GM12872 (cell line): ENCODE data around the gene BMAL1.

Experiments
- TF ChIP-seq, protein P1 (sequence below): IDR thresholded peaks from 3 replicates; pipeline ENCODE4 v1.5.1; 2011; ENCODE audit warnings: low read depth, mild to moderate bottlenecking, low read length, moderate library complexity; ENCODE audit not compliant: insufficient read depth

Gene BMAL1

DNA sequence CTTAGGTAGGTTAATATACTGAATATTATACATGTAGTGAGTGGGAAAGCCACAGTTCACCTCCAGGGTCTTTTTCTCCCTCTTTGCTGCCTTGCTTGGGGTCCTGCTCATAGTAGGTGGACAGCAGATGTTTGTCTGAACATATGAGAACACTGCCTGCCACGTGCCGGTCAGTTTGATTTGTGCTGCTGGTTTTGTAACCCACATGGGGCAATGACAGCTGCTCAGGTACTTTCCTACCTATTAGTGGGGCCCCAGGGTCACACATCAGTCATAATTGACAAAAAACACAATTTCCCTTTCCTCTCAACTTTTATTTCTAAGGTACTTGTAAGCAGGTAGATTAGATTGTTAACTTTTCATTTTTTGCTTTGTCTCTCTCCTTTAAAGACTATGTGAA is 43.8 kb downstream of the BMAL1 start:
- TF ChIP-seq, protein P1, sequence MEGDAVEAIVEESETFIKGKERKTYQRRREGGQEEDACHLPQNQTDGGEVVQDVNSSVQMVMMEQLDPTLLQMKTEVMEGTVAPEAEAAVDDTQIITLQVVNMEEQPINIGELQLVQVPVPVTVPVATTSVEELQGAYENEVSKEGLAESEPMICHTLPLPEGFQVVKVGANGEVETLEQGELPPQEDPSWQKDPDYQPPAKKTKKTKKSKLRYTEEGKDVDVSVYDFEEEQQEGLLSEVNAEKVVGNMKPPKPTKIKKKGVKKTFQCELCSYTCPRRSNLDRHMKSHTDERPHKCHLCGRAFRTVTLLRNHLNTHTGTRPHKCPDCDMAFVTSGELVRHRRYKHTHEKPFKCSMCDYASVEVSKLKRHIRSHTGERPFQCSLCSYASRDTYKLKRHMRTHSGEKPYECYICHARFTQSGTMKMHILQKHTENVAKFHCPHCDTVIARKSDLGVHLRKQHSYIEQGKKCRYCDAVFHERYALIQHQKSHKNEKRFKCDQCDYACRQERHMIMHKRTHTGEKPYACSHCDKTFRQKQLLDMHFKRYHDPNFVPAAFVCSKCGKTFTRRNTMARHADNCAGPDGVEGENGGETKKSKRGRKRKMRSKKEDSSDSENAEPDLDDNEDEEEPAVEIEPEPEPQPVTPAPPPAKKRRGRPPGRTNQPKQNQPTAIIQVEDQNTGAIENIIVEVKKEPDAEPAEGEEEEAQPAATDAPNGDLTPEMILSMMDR = no peak

DNA sequence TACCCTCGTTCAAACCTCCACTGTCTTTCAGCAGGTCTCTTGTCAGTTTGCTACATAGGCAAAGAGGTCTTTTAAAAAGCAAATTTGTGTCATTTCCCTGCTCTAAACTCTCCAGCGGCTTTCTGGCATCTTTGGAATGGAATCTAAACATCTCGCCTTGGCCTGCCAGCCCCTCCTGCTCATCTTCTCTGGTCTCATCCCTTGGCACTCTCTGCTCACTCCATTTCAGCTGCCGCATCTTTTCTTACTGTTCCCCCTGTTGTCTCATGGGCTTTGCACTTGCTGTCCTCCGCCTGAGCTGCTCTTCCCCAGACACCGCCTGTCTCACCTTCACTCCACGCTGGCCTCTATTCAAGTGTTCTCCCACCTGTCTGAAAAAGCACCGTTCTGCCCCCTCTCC is 46.6 kb downstream of the BMAL1 start:
- TF ChIP-seq, protein P1 = no peak

DNA sequence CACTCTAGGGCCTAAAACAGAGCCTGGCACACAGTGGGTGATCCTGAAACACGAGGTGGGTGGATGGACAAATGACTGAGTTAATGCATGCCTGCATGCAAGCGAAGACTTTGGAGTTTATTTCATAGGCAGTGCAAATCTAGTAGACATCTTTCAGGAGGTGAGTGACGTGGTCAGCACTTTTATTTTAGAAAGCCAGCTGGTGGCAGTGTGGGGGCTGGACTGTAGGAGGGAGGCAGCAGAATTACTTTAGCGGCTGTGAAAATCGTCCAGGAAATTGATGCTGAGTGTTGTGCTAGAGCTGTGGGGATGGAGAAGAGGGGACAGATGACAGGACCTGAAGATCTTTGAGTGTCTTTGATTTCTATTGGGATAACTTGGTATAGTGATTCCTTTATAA is 47.1 kb downstream of the BMAL1 start:
- TF ChIP-seq, protein P1 = no peak

DNA sequence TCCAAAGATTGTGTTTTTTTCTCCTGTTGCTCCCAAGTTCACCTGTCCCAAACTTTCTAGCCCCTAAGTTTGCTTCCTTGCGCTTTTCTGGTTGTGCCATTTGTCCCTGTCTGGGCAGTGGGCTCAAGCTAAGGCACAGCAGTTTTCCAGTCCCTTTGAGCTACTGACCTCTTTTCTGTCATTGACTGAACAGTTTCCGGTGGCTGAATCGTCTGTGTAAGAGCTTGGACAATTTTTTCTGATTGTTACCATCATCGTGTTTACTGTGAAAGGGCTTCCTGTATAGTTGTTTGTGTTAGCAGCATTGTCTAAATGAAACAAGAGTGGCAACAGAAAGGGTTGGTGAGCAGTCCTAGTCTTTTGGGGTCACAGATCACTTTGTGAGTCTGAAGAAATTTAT is 49.8 kb downstream of the BMAL1 start:
- TF ChIP-seq, protein P1 = no peak

DNA sequence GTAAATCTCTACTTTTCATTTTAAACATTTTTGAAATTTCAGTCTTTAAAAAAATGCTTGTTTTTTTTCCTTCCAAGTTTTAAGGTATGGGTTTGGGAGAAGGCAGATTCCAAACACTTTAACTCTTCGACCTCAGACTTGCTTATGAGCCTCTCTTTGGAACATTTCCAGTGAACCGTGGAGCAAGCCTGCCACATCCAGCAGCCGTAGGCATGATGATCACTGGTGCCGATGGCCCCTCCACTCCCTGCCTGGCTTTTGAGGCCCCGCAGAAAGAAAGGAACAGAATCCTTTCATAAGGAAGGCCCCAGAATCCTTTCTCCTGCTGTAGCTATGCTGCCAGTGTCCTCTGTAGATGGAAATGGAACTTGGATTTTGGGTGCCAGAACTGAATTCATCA is 50.7 kb downstream of the BMAL1 start:
- TF ChIP-seq, protein P1 = no peak

DNA sequence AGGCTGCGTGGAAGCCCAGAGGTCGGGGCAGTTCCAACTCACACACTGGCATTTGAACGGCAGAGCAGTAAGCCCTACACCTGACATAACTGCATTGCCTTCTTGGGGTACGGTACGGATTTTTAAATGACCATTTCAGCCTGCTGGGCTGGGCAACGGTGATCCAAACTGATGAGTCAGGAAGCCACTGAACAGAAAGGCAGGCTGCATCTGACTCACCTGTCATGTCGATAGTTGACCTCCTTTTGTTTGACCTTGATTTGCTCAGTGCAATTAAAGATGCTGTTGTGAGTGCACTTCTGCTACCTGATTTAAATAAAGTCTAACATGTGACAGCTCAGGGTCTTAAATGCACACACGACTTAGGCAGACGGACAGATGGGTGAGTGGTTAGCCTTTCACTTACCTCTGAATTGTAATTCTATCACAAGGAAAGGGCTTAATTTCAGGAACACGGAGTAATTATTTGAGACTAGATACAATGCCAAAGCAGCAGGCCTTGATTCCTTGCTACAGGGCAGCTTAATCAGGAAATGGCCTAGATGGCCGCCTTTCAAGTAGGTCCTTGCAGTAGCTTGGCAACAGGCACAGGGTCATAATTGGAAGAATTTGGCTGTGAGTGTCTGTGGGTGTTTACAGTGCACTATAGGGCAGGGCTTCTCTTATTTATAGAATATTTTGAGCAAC is 52.2 kb downstream of the BMAL1 start:
- TF ChIP-seq, protein P1 = no peak

DNA sequence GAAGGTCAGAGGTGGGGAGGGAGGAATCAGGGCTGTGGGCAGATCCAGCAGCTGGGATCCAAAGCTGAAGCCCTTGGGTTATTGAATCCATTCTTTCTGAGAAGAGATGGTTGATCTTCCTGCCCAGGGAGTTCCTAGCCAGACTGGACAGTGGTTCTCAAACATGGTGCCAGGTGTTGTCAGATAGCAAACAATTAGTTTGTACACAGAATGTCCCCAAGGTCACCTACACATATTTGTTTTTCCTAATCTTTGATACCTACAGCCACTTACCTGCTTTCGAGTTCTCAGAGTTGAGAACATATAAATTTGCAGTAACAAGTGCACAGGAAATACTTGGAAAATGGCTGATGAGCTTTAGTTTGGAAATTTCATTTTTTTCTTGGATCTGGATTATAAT is 54.5 kb downstream of the BMAL1 start:
- TF ChIP-seq, protein P1 = no peak
